ENCODE results near the gene STN1. TPM values are rescaled to one million over a fixed set of nuclear protein-coding genes. Genes with fewer than 3 reads are reported as not detected.

The STN1 gene
- total and polyA plus RNA-seq, 2 of the 8 experiments (the other 6 are each of a cell fraction or from before 2014, with no cell fraction given), result 10.1 to 12.4 TPM

- no peak for FAIRE-seq
- no peak for TF ChIP-seq SRF (IDR thresholded peaks at IDR 0.05; ENCODE audit: low read depth, low read length)
- no peak for TF ChIP-seq SAP30 (IDR thresholded peaks at IDR 0.05; ENCODE audit: insufficient read depth, insufficient replicate concordance, low read length)
Measured at GRCh38 chr10:103954543-103954942, 36.6 kb upstream of the STN1 start.

More at GRCh38 chr10:103954543-103954942, 36.6 kb upstream of the STN1 start:
- Histone ChIP-seq H3K36me3 (ENCODE audit: control insufficient read depth in 2 of 4, insufficient read depth in 4 of 4, low read length in 3 of 4) (no peaks in the 10 kb centered on the region), H2BK15ac (ENCODE audit: low read length) (no peak overlapping the region), H3K23ac (ENCODE audit: insufficient read length) (no peak overlapping the region), H4K8ac (ENCODE audit: extremely low read depth, insufficient read depth, low read length) (no peak overlapping the region), H4K20me1 (replicated peaks in 1 of 2; ENCODE audit: control insufficient read depth in 1 of 2, insufficient read depth in 2 of 2, low read length in 2 of 2) (no peaks in the 10 kb centered on the region), H3K9ac (replicated peaks in 1 of 4; ENCODE audit: extremely low read depth in 1 of 4, low read depth in 3 of 4, low read length in 3 of 4) (no peak overlapping the region), H3K27ac (ENCODE audit: low read depth, low read length) (no peak overlapping the region), H3K79me1 (ENCODE audit: low read depth, low read length) (no peaks in the 10 kb centered on the region), H4K91ac (replicated peaks; ENCODE audit: insufficient read length, low read length) (no peak overlapping the region), H3K27me3 (replicated peaks in 1 of 4; ENCODE audit: control insufficient read depth in 3 of 4, extremely low read depth in 1 of 4, insufficient read depth in 3 of 4, low read length in 3 of 4) (no peaks in the 10 kb centered on the region), H3K4ac (replicated peaks; ENCODE audit: insufficient read length, low read depth, low read length) (no peak overlapping the region), H2AFZ (ENCODE audit: low read length) (no peak overlapping the region), H3K79me2 (ENCODE audit: control insufficient read depth in 1 of 2, insufficient read depth in 2 of 2, low read length in 2 of 2) (no peaks in the 10 kb centered on the region), H3K9me3 (ENCODE audit: insufficient read depth in 2 of 2, low read depth in 1 of 2, low read length in 1 of 2) (no peaks in the 10 kb centered on the region), H2BK120ac (replicated peaks; ENCODE audit: low read depth, low read length) (no peak overlapping the region), H3K23me2 (ENCODE audit: low read depth, low read length) (no peaks in the 10 kb centered on the region), H3K4me2 (ENCODE audit: insufficient read depth in 1 of 2, low read depth in 2 of 2, low read length in 2 of 2) (no peak overlapping the region), H2BK12ac (ENCODE audit: low read depth, low read length) (no peak overlapping the region), H2BK5ac (ENCODE audit: low read depth, low read length) (no peak overlapping the region), H2BK20ac (ENCODE audit: low read length) (no peak overlapping the region), H3K18ac (ENCODE audit: extremely low read depth, low read length) (no peak overlapping the region), H3K4me1 (replicated peaks in 1 of 4; ENCODE audit: control insufficient read depth in 3 of 4, insufficient read depth in 4 of 4, low read length in 3 of 4) (no peaks in the 10 kb centered on the region), H3K56ac (replicated peaks; ENCODE audit: insufficient read length, low read depth, low read length) (no peak overlapping the region), H2AK5ac (ENCODE audit: low read depth, low read length) (no peak overlapping the region), H4K5ac (ENCODE audit: insufficient read length, low read depth, low read length) (no peak overlapping the region), H3K4me3 (ENCODE audit: extremely low read depth in 1 of 4, insufficient read depth in 2 of 4, low read depth in 3 of 4, low read length in 4 of 4) (no peak overlapping the region), H3K14ac (ENCODE audit: insufficient read length) (no peak overlapping the region)
- CTCF ChIA-PET (ENCODE audit: partially characterized antibody), result interaction anchor here (1.0 kb wide), 1 partner anchor 20 kb away, joined by 3 read pairs; no protein-coding TSS in a partner anchor
- POLR2A ChIA-PET (ENCODE audit: partially characterized antibody), result no interaction called here
- WGBS, 2 experiments (ENCODE audit: extremely low coverage in 1 of 2, insufficient coverage in 1 of 2, insufficient read length in 1 of 2, insufficient replicate concordance in 2 of 2, low coverage in 1 of 2, low lambda C conversion rate in 2 of 2, missing lambda C conversion rate in 1 of 2), result 96% methylated on average over 1 of the region's 1 CpG; no CpG with 5 or more reads in 1 of the 2 experiments
- no peak for DNase-seq (ENCODE audit: low read depth in 1 of 2, low spot score in 2 of 2)

Data from H1 (cell line).